Measurements from ENCODE around the gene TP53RK.

TP53RK gene

DNA sequence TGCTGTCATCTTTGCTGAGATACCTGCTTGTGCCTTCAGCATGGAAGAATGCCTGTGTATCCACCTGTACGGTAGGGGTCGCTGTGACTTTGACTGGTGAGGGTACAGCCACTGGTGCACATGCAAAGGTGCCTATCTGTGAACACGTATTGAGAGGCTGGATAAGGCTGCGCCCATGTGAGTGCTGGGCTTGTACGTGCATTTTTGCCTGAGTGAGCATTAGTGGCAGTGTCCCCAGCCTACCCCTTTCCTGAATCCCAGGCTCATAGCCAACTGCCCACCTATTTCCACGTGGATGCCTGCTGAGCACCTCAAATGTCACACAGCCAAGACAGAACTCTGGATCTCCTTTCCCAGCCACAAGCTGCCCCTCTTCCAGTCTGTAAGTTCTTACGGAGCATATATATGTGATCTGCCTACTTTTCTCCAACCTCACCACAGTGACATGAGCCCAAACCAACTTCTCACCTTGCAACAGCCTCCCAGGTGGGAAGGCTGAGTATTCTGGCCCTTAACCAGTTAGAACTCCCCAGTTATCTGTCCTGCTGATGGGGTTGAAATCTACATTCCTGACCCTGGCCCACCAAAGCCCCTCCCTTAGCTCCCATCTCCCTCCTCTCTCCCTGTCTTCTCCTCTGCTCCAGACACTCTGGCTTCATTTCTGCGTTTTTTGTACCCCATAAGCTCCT, 19.1 kb upstream of the TP53RK start:
- H3K9me3 ChIP-seq (ENCODE audit: severe bottlenecking), result no peaks in the 10 kb centered on the region
- DNase-seq (ENCODE audit: low spot score), result no peak

DNA sequence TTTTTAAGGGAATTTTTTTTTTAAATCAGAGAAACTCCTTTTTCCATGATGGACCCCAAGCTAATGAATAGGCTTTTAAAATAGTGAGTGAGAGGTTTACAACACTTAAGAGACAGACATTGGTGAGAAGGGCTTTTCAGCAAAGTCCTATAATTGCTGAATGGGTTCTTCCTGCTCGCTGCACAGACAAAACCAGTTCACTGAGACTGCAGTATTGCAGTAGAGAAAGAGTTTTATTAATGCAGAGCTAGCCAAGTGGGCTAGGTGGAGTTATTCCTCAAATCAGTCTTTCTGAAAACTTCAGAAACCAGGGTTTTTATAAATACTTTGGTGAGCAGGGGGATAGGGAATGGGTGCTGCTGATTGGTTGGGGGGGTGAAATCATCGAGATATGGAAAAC, 17.0 kb upstream of the TP53RK start:
- no peaks in the 10 kb centered on the region for H3K36me3 ChIP-seq (ENCODE audit: low read depth)
- no peaks in the 10 kb centered on the region for H3K27me3 ChIP-seq (ENCODE audit: insufficient read depth, poor library complexity, severe bottlenecking)
- DNase-seq (ENCODE audit: low spot score) (no peak), ATAC-seq (ENCODE audit: low read depth) (no peak)
- no peaks in the 10 kb centered on the region for H3K9me3 ChIP-seq (ENCODE audit: severe bottlenecking)
- no peak overlapping the region for H3K27ac ChIP-seq (ENCODE audit: poor library complexity, severe bottlenecking)
- no peak overlapping the region for H3K4me3 ChIP-seq (ENCODE audit: severe bottlenecking)
- peaks cover 12% of the 10 kb centered on the region for H3K4me1 ChIP-seq (ENCODE audit: insufficient read depth, poor library complexity, severe bottlenecking)
- TF ChIP-seq, protein P1, sequence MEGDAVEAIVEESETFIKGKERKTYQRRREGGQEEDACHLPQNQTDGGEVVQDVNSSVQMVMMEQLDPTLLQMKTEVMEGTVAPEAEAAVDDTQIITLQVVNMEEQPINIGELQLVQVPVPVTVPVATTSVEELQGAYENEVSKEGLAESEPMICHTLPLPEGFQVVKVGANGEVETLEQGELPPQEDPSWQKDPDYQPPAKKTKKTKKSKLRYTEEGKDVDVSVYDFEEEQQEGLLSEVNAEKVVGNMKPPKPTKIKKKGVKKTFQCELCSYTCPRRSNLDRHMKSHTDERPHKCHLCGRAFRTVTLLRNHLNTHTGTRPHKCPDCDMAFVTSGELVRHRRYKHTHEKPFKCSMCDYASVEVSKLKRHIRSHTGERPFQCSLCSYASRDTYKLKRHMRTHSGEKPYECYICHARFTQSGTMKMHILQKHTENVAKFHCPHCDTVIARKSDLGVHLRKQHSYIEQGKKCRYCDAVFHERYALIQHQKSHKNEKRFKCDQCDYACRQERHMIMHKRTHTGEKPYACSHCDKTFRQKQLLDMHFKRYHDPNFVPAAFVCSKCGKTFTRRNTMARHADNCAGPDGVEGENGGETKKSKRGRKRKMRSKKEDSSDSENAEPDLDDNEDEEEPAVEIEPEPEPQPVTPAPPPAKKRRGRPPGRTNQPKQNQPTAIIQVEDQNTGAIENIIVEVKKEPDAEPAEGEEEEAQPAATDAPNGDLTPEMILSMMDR (IDR thresholded peaks at IDR 0.05; ENCODE audit: poor library complexity, severe bottlenecking), result no peak

More for the DNA sequence above, 19.1 kb upstream of the TP53RK start:
- TF ChIP-seq, protein P1 (IDR thresholded peaks at IDR 0.05; ENCODE audit: poor library complexity, severe bottlenecking), result peak; percentile 70
- Histone ChIP-seq H3K36me3 (ENCODE audit: low read depth) (no peaks in the 10 kb centered on the region), H3K27me3 (ENCODE audit: insufficient read depth, poor library complexity, severe bottlenecking) (no peaks in the 10 kb centered on the region), H3K4me3 (ENCODE audit: severe bottlenecking) (no peak overlapping the region), H3K27ac (ENCODE audit: poor library complexity, severe bottlenecking) (no peak overlapping the region), H3K4me1 (ENCODE audit: insufficient read depth, poor library complexity, severe bottlenecking) (peaks cover 6% of the 10 kb centered on the region)
- ATAC-seq (ENCODE audit: low read depth), result no peak

DNA sequence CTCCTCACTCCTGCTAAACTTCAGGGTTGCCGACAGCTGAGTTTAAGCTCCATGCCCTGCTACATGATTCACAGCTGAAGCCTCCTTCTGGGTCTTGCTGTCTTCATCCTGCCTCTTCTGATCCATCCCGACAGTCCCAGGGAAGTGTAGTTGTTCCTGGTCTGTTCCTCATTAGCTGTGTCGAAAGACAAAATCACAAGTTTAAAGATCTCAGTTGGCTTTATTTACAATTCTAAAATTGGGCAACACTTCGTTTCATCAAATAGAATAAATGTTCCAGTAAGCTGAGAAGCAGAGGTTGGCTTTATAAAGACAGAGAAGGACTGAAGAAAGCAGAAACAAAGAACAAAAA, 16.1 kb upstream of the TP53RK start:
- TF ChIP-seq, protein P1 (IDR thresholded peaks at IDR 0.05; ENCODE audit: poor library complexity, severe bottlenecking), result no peak
- Histone ChIP-seq H3K27ac (ENCODE audit: poor library complexity, severe bottlenecking) (no peak overlapping the region), H3K27me3 (ENCODE audit: insufficient read depth, poor library complexity, severe bottlenecking) (no peaks in the 10 kb centered on the region), H3K4me3 (ENCODE audit: severe bottlenecking) (no peak overlapping the region), H3K9me3 (ENCODE audit: severe bottlenecking) (no peaks in the 10 kb centered on the region), H3K36me3 (ENCODE audit: low read depth) (no peaks in the 10 kb centered on the region), H3K4me1 (ENCODE audit: insufficient read depth, poor library complexity, severe bottlenecking) (peaks cover 12% of the 10 kb centered on the region)
- ATAC-seq (ENCODE audit: low read depth) (no peak), DNase-seq (ENCODE audit: low spot score) (no peak)

DNA sequence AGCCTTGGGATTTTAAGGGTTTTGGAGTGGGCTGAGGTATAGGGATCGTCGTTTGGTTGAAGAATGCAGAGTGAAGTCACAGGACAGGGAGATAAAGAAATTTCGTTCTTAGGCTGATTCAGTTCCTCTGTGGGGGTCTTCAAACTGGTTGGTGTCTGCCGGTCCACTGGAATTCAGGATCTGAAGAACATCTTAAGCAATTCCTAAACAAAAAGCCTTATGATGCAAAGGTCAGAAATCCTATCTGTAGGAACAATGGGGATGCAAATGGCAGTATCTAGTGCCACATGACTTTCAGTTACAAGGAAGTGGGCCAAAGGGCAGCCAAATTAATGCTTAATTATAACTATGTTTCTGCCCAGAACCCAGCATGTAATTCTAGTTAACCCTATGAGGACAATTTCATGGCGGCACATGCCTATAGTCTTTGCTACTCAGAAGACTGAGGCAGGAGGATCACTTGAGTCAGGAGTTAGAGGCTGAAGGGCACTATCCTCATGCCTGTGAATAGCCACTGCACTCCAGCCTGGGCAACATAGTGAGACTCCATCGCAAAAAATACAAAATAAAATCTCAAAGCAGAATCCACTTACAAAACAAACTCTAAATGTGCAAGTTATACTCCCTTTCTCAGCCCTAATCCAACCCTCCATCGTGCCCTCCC, 15.6 kb upstream of the TP53RK start:
- Histone ChIP-seq H3K27me3 (ENCODE audit: insufficient read depth, poor library complexity, severe bottlenecking) (no peaks in the 10 kb centered on the region), H3K9me3 (ENCODE audit: severe bottlenecking) (no peaks in the 10 kb centered on the region), H3K4me3 (ENCODE audit: severe bottlenecking) (no peak overlapping the region), H3K27ac (ENCODE audit: poor library complexity, severe bottlenecking) (no peak overlapping the region), H3K36me3 (ENCODE audit: low read depth) (no peaks in the 10 kb centered on the region), H3K4me1 (ENCODE audit: insufficient read depth, poor library complexity, severe bottlenecking) (peaks cover 12% of the 10 kb centered on the region)
- DNase-seq (ENCODE audit: low spot score), result no peak
- TF ChIP-seq, protein P1 (IDR thresholded peaks at IDR 0.05; ENCODE audit: poor library complexity, severe bottlenecking), result no peak
- no peak for ATAC-seq (ENCODE audit: low read depth)

DNA sequence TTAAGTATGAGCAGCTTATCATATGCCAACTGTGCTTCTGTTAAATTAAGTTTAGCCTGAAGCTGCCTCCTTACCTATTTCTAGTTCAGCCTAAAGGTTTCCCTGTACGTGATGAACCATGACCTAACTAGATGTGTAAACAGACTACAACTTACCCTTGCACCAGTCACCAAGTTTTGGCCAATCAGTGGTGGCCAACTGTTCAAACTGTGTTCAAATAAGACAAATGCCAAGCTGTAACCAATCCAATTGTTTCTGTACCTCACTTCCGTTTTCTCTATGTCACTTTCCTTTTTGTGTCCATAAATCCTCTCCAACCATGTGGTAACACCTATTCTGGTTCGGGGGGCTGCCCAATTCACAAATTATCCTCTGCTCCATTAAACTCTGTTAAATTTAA, 14.2 kb upstream of the TP53RK start:
- TF ChIP-seq, protein P1 (IDR thresholded peaks at IDR 0.05; ENCODE audit: poor library complexity, severe bottlenecking), result no peak
- Histone ChIP-seq H3K9me3 (ENCODE audit: severe bottlenecking) (no peaks in the 10 kb centered on the region), H3K4me1 (ENCODE audit: insufficient read depth, poor library complexity, severe bottlenecking) (peaks cover 6% of the 10 kb centered on the region), H3K4me3 (ENCODE audit: severe bottlenecking) (no peak overlapping the region), H3K27ac (ENCODE audit: poor library complexity, severe bottlenecking) (no peak overlapping the region), H3K36me3 (ENCODE audit: low read depth) (no peaks in the 10 kb centered on the region), H3K27me3 (ENCODE audit: insufficient read depth, poor library complexity, severe bottlenecking) (no peaks in the 10 kb centered on the region)
- DNase-seq (ENCODE audit: low spot score) (no peak), ATAC-seq (ENCODE audit: low read depth) (no peak)

Measured in RWPE2 (cell line).